Keratinocyte (primary cell): ENCODE measurements around the gene DAB1.

Experiments
- EZH2 ChIP-seq: IDR thresholded peaks from one replicate; pipeline ENCODE4 v1.6.1; 2012; ENCODE audit warnings: inconsistent platforms, mild to moderate bottlenecking, low read length, moderate library complexity
- TF ChIP-seq, protein P1 (sequence below), 3 experiments: IDR thresholded peaks in 1 of 3; conservative IDR thresholded peaks in 1 of 3; optimal IDR thresholded peaks in 1 of 3; 2 replicates in 2 of 3; 3 replicates in 1 of 3; pipeline versions ENCODE3 to v1.5.1; 2011; ENCODE audit warnings: low read length in 3 of 3, mild to moderate bottlenecking in 3 of 3, moderate library complexity in 2 of 3, control low read depth in 1 of 3, inconsistent platforms in 1 of 3; ENCODE audit not compliant: insufficient read depth in 2 of 3; ENCODE audit errors: extremely low read depth in 1 of 3

DNA sequence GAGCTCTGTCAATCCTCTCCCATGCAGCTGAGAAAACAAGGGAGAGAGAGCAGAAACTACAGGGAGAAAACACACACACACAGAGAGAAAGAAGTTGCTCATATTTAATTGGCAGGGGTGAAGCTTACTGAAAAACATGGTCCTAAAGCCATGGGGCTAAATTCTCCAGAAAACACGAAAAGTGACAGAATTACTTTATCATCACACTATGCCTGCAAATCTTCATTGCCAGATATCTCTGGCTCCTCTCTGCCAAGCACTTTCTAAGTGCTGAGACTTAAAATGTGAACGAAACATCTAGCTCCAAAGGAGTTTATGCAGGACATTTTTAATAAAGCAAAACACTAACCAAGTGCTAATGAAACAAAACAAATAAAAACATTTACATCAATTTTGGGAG is 134.1 kb downstream of the DAB1 start:
- TF ChIP-seq, protein P1, sequence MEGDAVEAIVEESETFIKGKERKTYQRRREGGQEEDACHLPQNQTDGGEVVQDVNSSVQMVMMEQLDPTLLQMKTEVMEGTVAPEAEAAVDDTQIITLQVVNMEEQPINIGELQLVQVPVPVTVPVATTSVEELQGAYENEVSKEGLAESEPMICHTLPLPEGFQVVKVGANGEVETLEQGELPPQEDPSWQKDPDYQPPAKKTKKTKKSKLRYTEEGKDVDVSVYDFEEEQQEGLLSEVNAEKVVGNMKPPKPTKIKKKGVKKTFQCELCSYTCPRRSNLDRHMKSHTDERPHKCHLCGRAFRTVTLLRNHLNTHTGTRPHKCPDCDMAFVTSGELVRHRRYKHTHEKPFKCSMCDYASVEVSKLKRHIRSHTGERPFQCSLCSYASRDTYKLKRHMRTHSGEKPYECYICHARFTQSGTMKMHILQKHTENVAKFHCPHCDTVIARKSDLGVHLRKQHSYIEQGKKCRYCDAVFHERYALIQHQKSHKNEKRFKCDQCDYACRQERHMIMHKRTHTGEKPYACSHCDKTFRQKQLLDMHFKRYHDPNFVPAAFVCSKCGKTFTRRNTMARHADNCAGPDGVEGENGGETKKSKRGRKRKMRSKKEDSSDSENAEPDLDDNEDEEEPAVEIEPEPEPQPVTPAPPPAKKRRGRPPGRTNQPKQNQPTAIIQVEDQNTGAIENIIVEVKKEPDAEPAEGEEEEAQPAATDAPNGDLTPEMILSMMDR (optimal IDR thresholded peaks at IDR 0.05 in 1 of 3, IDR thresholded peaks at IDR 0.05 in 1 of 3, conservative IDR thresholded peaks at IDR 0.05 in 1 of 3; ENCODE audit: extremely low read depth in 1 of 3, insufficient read depth in 2 of 3, low read length in 3 of 3): no peak
- no peak for TF ChIP-seq EZH2
